MCF 10A (cell line): ENCODE results near the gene TVP23B. TPM values are rescaled to one million over a fixed set of nuclear protein-coding genes. Genes with fewer than 3 reads are reported as not detected.
"Not testable (repeated sequence)": the region's sequence is repeated elsewhere in the genome, so short reads cannot be mapped to it uniquely, and the experiment has no call there.

Experiments used
- Bru-seq: library from RNA; stranded (reverse); fragments of 400-500 nt; gene quantifications from one replicate; lab custom pipeline; 2021; lab: Mats Ljungman, UMichigan
- BruChase-seq, 2 experiments: library from RNA; stranded (reverse); fragments of 400-500 nt; gene quantifications; one replicate each; lab custom pipeline; 2021; lab: Mats Ljungman, UMichigan
- BruUV-seq: library from RNA; stranded (reverse); fragments of 400-500 nt; replicated peaks from 2 replicates; lab custom pipeline; 2021; lab: Mats Ljungman, UMichigan
- CTCF ChIA-PET: fragments of 300-600 bp; sonication (Branson Sonifier 250); formaldehyde crosslinking; extraction: SDS; loops from one replicate; lab custom pipeline; 2021; ENCODE audit warnings: antibody characterized with exemption, inconsistent platforms; lab: Yijun Ruan, JAX
- POLR2A ChIA-PET: fragments of 300-600, 350-650 bp; sonication (Branson Sonifier 250); formaldehyde crosslinking; extraction: SDS; loops from one replicate; lab custom pipeline; 2020; ENCODE audit warnings: antibody characterized with exemption, inconsistent platforms; lab: Yijun Ruan, JAX
- DNase-seq: peaks from one replicate; pipeline ENCODE4 v3.0.0-alpha.2; 2018; ENCODE audit not compliant: unreplicated experiment
- H3K27ac Mint-ChIP-seq: one replicate; pipeline ENCODE4 v1.8.0; 2022; ENCODE audit warnings: mild to moderate bottlenecking, low read depth, mixed read lengths; ENCODE audit not compliant: unreplicated experiment
- H3K27me3 Mint-ChIP-seq: one replicate; pipeline ENCODE4 v1.8.0; 2022; ENCODE audit warnings: mixed read lengths; ENCODE audit not compliant: insufficient read depth, unreplicated experiment
- H3K36me3 Mint-ChIP-seq: one replicate; pipeline ENCODE4 v1.8.0; 2022; ENCODE audit warnings: mild to moderate bottlenecking, moderate library complexity, mixed read lengths; ENCODE audit not compliant: insufficient read depth, unreplicated experiment
- H3K4me1 Mint-ChIP-seq: one replicate; pipeline ENCODE4 v1.8.0; 2022; ENCODE audit warnings: mixed read lengths; ENCODE audit not compliant: insufficient read depth, unreplicated experiment
- H3K4me3 Mint-ChIP-seq: one replicate; pipeline ENCODE4 v1.8.0; 2022; ENCODE audit warnings: mild to moderate bottlenecking, moderate library complexity, mixed read lengths; ENCODE audit not compliant: unreplicated experiment
- H3K9me3 Mint-ChIP-seq: one replicate; pipeline ENCODE4 v1.8.0; 2022; ENCODE audit warnings: mixed read lengths; ENCODE audit not compliant: unreplicated experiment
- intact Hi-C: fragments of 100-400 bp; cut with micrococcal nuclease; formaldehyde crosslinking; loops from 2 replicates; pipeline ENCODE4 v1.14.1; 2022
- long read RNA-seq: library from polyadenylated mRNA; stranded (forward); transcript quantifications from one replicate; pipeline ENCODE4 v2.0.0, GENCODE V29; 2022
- total RNA-seq: library from RNA; stranded (reverse); gene quantifications from 2 replicates; pipeline ENCODE4 v1.2.3, GENCODE V29; 2022

Gene TVP23B
- total RNA-seq, result 66.6 and 73.9 TPM in 2 replicates
- percentile 94 among the genes with signal in this experiment for Bru-seq, nascent RNA
- BruChase-seq, experiment 1, labeled RNA remaining after a 6-hour chase, result percentile 96 among the genes with signal in this experiment
- BruChase-seq, experiment 2, labeled RNA remaining after a 2-hour chase, result percentile 95 among the genes with signal in this experiment
- long read RNA-seq, transcript TVP23B-201 (7 exons, 2,064 nt), result major isoform, 247 of 295 reads
- long read RNA-seq, transcript TVP23B-204 (6 exons, 718 nt), result minor isoform, 7 of 295 reads
- long read RNA-seq, partial matches to known transcripts, result 24 of 295 reads
- long read RNA-seq, other reads (novel, unspliced or antisense), result 12 of 295 reads

DNA sequence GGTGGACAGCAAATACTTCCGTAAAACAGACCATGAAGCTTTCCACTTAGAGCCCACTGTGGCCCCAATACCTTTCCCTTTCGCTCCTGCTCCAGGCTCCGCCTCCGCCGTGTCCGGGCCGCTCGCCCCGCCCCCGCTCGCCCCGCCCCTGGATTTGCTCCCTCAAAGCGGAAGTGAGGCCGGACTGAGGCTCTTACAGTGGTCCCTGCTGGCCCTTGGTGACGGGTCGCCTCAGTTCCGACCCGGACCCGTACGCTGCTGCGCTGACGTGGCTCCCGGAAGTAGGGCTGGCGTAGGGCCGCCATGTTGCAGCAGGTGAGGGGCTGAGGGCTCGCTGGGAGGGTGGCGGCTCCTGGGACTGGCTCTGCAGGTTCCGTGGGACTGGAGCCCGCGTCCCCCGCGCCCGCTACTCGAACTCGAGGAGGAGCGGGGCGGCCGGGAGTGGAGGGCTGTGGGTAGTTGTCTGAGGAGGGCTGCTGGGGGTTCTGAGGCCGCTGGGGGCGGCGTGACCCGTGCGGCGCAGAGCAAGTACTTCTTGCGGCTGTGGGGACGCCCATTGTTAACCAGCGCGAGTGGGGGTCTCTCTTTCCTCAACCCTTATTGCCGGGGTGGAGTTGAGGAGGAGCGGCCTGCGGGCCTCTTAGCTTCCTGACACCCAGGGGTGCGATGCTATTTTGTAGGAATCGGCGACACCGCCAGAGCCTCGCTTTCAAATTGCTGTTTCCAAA, at the start of gene TVP23B:
TSS of gene TVP23B (plus strand) at position 193 of the 728 bp plus-strand sequence. CDS start at position 304, 111 bp downstream.
- H3K9me3 Mint-ChIP-seq, H3K27me3 Mint-ChIP-seq, POLR2A ChIA-PET, intact Hi-C loops, CTCF ChIA-PET: not testable (repeated sequence)
- Mint-ChIP-seq H3K4me3 (peak within 1 kb of the TSS; percentile 89), H3K36me3 (peaks cover 11% of the 10 kb centered on the region), H3K4me1 (peaks cover 20% of the 10 kb centered on the region), H3K27ac (peak within 1 kb of the TSS; percentile 94)
- BruUV-seq, result TSS peak; percentile 59
- peak; percentile 94 for DNase-seq

GRCh38 chr17:18732438-18732837, 48.5 kb upstream of the TVP23B start:
- H3K27ac Mint-ChIP-seq, H3K4me3 Mint-ChIP-seq, CTCF ChIA-PET, H3K9me3 Mint-ChIP-seq, POLR2A ChIA-PET, H3K27me3 Mint-ChIP-seq, H3K4me1 Mint-ChIP-seq, intact Hi-C loops, BruUV-seq: not testable (repeated sequence)
- peak; percentile 9 for DNase-seq
- peaks cover 13% of the 10 kb centered on the region for H3K36me3 Mint-ChIP-seq

- H3K27me3 Mint-ChIP-seq, H3K4me3 Mint-ChIP-seq, H3K4me1 Mint-ChIP-seq, DNase-seq, H3K27ac Mint-ChIP-seq, H3K9me3 Mint-ChIP-seq, CTCF ChIA-PET, POLR2A ChIA-PET, BruUV-seq, intact Hi-C loops: not testable (repeated sequence)
- H3K36me3 Mint-ChIP-seq, result peaks cover 13% of the 10 kb centered on the region
Measured at GRCh38 chr17:18733350-18733749, 47.6 kb upstream of the TVP23B start.

DNA sequence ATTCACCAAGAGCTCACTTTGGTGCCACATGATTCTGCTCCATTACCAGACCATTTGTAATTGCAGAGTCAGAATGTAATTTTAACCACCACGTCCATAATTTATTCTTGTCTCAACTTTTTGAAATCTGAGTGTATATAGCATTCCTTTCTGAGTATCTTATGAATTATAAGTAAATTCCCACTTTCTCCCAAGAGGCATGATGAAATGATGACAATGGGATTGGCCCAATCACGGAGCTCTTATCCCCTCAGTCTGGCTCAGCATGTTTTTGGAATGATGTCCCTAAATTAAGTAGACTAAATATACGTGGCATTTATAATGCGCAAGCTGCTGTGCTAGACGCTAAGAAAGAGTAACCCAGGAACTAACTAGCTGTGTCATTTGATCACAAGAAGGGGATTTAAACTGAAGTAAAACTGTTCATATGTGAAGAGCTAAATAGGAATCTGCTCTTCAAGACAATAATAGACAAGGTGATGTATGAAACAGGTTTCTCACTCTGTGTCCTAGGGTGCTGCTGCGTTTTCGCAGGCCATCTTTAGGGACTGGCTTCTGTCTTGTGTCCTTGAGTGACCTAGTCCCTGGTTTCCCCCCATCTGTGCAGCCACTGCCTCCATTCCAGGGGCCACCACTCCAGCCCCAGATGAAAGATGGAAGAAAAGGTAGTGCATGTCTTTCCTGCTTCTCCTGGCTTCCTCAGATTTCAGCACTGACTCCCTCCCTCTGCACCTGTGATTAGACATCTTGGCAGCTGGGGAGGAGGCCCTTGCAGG, 41.2 kb upstream of the TVP23B start:
- BruUV-seq, POLR2A ChIA-PET, H3K27me3 Mint-ChIP-seq, DNase-seq, CTCF ChIA-PET, H3K9me3 Mint-ChIP-seq, H3K4me3 Mint-ChIP-seq, intact Hi-C loops, H3K27ac Mint-ChIP-seq, H3K4me1 Mint-ChIP-seq: not testable (repeated sequence)
- H3K36me3 Mint-ChIP-seq, result peaks cover 13% of the 10 kb centered on the region

DNA sequence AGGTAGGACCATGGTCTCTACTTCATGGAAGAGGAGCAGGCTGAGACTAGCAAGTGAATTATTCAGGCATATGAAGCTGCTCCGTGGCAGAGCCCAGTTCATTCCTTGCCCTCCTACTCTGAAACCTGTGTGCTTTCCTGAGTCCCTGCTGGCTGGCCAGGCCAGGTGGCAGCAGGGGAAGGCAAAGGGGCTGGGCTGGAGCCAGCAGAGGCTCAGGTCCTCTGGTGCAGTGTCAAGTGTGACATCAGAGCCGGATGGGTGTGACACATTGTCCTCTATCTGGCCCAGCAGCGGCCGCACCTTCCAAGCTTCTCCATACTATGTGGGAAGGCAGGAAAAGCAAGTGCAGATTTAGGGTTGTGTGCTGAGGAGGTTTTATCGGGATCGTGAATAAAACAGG, 39.8 kb upstream of the TVP23B start:
- H3K4me1 Mint-ChIP-seq, H3K4me3 Mint-ChIP-seq, POLR2A ChIA-PET, H3K27ac Mint-ChIP-seq, H3K9me3 Mint-ChIP-seq, DNase-seq, intact Hi-C loops, H3K27me3 Mint-ChIP-seq, BruUV-seq, CTCF ChIA-PET, H3K36me3 Mint-ChIP-seq: not testable (repeated sequence)

- POLR2A ChIA-PET, H3K36me3 Mint-ChIP-seq, H3K9me3 Mint-ChIP-seq, DNase-seq, H3K4me3 Mint-ChIP-seq, H3K27ac Mint-ChIP-seq, H3K27me3 Mint-ChIP-seq, intact Hi-C loops, CTCF ChIA-PET, BruUV-seq, H3K4me1 Mint-ChIP-seq: not testable (repeated sequence)
Measured at GRCh38 chr17:18743699-18744421, 37.1 kb upstream of the TVP23B start, which contains the start of gene FBXW10. FBXW10 (plus strand) TSS chr17:18744054; CDS start chr17:18744245, 191 bp downstream.

DNA sequence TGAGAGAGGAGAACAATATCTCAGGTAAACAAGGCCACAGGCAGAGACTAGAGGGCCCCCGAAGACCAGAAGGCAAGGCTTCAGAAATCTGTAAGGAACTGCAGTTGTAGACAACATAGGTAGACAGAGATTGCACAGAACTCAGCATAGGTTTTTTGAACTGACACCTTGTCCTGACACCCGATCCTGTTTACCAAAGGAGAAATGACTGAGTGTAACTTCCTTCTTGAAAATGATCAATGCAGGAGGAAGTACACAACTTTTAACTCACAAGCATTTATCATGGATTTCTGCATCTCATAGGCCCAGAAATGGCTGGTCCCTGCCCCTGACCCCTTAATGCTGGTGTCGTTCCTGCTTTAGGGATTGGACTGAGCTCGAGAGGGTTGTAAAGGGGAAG, 36.3 kb upstream of the TVP23B start:
- CTCF ChIA-PET, H3K36me3 Mint-ChIP-seq, H3K4me1 Mint-ChIP-seq, BruUV-seq, DNase-seq, H3K27me3 Mint-ChIP-seq, intact Hi-C loops, H3K9me3 Mint-ChIP-seq, POLR2A ChIA-PET, H3K27ac Mint-ChIP-seq, H3K4me3 Mint-ChIP-seq: not testable (repeated sequence)

GRCh38 chr17:18746551-18746950, 34.4 kb upstream of the TVP23B start:
- H3K27ac Mint-ChIP-seq, H3K4me1 Mint-ChIP-seq, BruUV-seq, DNase-seq, H3K9me3 Mint-ChIP-seq, CTCF ChIA-PET, POLR2A ChIA-PET, H3K27me3 Mint-ChIP-seq, H3K4me3 Mint-ChIP-seq, H3K36me3 Mint-ChIP-seq, intact Hi-C loops: not testable (repeated sequence)
